GM18868 (cell line): Measurements from ENCODE around the gene SLC9A9.

Source experiments
- ATAC-seq: cut with Tn5 transposase; IDR thresholded peaks from one replicate; pipeline ENCODE4 v1.9.1; 2021; ENCODE audit warnings: mild to moderate bottlenecking, moderate library complexity; ENCODE audit not compliant: unreplicated experiment

The SLC9A9 gene

GRCh38 chr3:143848704-143849103, 436 bp upstream of the SLC9A9 start:
- no peak for ATAC-seq

DNA sequence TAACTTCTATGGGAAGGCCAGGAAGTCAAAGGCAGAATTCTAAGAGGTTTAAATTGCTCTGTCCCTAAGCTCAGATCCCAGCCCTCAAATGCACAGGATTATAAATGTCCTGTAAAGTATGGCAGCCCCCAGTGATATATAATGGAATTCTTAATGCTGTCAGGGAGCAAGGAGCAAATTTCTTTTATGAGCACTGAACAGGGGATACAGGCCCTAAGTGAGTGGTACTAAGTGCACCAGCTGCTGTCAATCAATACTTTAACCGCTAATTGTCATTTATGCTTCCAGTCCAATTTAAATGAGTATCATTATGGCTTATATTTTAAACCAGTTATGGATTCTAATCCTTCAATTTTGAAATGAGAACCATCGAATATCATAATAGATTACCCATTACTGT, 4.7 kb downstream of the SLC9A9 start:
- no peak for ATAC-seq

DNA sequence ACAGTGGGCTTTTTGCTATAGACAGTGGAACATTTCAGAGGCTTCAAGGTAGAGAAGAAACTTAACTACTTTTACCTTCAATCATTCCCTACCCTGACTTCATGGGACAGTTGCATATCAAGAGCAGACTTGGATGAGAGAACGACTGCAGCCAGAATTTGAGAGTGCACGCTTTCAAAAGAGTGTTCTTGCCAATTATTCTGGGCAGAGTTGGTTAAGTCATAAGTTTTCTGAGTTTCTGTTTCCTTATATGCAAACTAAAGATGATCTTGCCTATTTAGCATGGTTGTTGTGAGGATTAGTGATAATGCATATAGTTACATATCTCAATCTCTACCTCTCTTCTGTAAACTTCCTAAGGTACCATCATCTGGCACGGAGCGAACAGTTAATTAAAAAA, 7.6 kb downstream of the SLC9A9 start:
- ATAC-seq = peak; percentile 37

DNA sequence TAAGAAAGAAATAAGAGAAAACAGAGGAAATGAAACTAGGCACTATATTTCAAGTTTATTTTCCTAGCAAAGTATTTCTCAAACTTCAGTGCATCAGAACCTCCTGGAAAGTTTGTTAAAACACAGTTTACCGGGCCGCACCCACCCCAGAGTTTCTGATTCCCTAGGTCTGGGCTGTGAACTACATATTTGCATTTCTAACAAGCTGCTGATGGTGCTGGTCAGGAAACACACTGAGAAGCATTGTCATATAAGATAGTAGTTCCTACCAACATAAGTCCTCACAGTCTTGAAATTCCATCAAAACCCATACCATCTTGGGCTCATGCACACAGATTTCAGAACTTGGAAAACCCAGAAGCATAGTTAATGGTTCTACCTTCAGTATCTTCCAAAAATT, 8.3 kb downstream of the SLC9A9 start:
- ATAC-seq = peak; percentile 65

GRCh38 chr3:143837076-143837475, 11.2 kb downstream of the SLC9A9 start:
- no peak for ATAC-seq

GRCh38 chr3:143835312-143835711, 13.0 kb downstream of the SLC9A9 start:
- ATAC-seq = no peak

DNA sequence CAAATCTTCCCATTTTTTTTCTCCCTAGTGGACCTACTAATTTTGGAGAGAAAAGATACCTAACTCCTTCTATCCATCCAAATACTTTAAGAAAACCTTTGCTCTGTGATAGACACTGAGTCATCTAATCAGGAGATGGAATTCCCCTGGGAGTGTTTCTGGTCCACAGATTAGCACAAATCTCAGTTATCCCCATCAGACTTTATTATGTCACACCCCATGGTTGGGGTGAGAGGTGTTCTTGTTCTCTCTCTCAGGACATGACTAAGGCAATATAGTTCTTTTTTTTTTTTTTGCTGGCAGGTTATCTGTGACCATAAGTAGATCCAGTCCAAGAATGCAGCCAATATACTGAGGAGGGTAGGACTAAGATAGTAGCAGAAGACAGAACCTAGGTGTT, 15.8 kb downstream of the SLC9A9 start:
- ATAC-seq = peak; percentile 66

DNA sequence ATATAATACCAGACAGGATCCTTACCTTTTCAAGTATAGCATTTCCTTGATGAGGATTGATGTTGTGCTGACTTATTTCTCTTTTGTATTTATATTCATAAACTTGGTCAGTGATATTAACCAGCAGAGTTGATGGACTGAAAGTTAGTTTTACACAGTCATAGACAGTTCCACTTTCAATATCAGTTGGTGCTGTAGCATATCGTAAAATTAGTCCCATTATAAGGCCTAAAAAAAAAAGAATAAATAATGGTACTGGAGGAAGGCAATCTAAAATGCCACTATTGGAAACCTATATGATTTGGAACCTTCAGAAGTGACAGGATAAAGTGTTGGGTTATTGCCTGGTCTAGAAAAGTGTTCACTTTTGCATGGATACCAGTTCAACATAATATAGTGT, 16.3 kb downstream of the SLC9A9 start:
- ATAC-seq = peak; percentile 76

- ATAC-seq = peak; percentile 42
These were observed 17.1 kb downstream of the SLC9A9 start for GRCh38 chr3:143831208-143831607.

GRCh38 chr3:143830786-143831185, 17.5 kb downstream of the SLC9A9 start:
- no peak for ATAC-seq

DNA sequence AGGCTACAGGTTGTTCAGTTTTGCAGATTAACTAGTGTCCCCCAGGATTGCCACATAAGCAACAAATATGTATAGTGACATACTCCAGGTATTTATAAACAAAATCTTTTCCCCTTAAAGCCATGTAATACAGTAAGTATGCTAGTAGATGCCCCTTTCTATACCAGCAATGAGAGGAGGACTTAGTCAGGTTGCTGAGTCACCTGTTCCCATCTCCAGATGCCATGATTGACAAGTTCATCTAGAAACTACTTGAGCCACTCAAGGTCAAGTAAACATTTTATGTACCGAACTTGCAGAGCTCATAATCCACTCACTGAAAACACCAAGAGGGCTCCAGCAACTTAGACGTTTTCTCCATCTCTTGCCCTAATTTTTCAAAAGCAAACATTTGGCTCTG, 18.2 kb downstream of the SLC9A9 start:
- no peak for ATAC-seq

DNA sequence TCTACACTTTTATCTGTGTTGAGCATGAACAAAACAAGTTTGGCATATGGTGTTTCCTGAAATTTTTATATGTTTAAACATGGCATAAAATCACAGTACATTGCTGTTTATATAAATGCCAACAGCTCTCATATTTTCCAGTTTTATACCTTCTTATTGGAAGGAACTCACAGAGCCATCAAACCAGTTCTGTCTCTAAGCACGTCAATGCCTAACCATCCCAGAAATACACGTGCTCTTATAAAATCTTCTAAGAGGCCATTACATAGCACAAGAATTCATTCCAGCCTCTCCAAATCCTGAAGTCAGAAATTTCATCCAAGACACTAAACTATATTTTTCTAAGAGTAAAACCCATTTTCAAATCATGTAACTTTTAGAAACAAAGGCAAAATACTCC, 20.8 kb downstream of the SLC9A9 start:
- no peak for ATAC-seq

- ATAC-seq = no peak
These were observed 22.0 kb downstream of the SLC9A9 start for GRCh38 chr3:143826296-143826695.

DNA sequence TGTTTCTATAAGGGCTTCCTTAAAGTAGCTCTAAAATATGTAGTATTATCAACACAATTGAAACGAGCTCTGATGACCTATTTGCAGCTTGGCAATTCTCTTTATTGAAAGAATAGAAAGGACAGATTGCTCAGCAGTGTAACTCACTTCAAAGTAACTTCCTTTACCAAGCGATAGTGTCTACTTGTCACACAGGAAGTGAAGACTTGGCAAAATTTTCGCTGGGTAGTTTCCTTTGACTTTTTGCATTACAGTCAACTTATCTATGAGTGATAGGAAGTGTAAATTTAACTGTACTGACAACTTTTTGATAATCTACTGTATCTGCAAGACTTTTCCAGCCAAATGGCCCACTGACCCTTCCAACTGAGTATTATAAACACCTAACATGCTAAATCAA, 22.8 kb downstream of the SLC9A9 start:
- peak; percentile 74 for ATAC-seq

GRCh38 chr3:143824735-143825385, 23.4 kb downstream of the SLC9A9 start:
- ATAC-seq = no peak

DNA sequence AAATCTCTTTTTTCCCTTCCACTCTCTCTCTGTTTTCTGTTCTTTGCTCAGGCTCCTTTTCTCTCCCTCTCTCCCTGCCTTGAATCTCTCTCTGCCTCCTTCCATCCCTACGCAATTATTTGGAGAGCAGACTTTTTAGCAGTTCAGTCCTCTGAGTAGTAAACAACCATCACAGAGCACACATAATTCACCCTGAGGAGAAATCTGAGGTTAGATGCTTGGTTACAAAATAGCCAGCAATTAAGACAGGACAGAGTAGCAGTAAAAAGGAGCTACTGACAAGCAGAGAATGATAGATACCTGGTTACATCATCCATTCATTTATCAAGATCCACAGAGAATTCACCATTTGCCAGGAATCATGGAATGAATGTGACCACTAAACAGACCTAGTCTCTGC, 25.5 kb downstream of the SLC9A9 start:
- ATAC-seq = no peak

- no peak for ATAC-seq
These were observed 25.9 kb downstream of the SLC9A9 start for GRCh38 chr3:143822374-143822773.

GRCh38 chr3:143821862-143822261, 26.4 kb downstream of the SLC9A9 start:
- no peak for ATAC-seq

GRCh38 chr3:143820466-143821221, 27.6 kb downstream of the SLC9A9 start:
- no peak for ATAC-seq

DNA sequence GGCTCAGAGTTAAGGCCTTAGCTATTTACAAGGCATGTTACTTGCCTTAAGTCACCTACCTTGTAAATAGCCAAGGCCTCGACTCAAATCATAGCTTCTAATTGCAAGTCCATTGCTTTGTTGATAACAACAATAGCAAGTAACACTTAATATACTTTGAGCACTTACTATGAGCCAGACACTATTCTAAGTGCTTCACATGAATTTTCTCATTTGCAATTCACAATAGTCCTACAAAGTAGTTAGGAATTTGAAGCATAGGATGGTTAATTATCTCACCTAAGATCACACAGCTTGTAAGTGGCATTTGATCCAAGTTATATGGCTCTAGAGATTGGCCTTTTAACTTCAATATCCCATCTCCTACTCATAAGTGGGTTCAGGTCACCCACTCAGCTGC, 28.4 kb downstream of the SLC9A9 start:
- ATAC-seq = no peak

- peak; percentile 68 for ATAC-seq
These were observed 33.8 kb downstream of the SLC9A9 start for GRCh38 chr3:143814443-143814889.

DNA sequence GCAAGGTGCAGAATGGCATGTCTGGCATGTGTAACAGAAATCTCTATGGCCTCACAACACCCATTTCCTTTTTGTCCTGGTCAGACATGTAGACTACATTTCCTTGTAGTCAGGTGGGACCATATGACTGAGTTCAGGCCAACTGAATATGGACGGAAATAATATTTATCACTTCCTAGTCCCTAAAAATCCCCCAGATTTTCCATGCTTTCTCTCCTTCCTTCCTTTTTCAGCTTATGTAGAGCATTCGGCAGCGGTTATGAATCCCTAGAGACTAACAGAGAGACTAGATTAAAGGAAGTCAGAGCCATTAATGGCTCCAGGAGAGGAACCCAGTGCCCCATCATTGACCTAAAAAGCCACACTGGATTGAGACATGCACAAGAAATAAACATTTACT, 35.8 kb downstream of the SLC9A9 start:
- ATAC-seq = no peak

GRCh38 chr3:143811602-143812001, 36.7 kb downstream of the SLC9A9 start:
- ATAC-seq = no peak
